Panc1 (cell line): ENCODE measurements around the gene COA8. TPM values are rescaled to one million over a fixed set of nuclear protein-coding genes. Genes with fewer than 3 reads are reported as not detected.

ENCODE experiments used
- ATAC-seq: fragments of 200-7000 bp; cut with Tn5 transposase; 2 replicates; pipeline ENCODE4 v1.9.1; 2020; ENCODE audit warnings: mild to moderate bottlenecking, moderate library complexity
- BruUV-seq: library from RNA; stranded (reverse); fragments of 400-500 nt; replicated peaks from 2 replicates; lab custom pipeline; 2021; lab: Mats Ljungman, UMichigan
- CTCF ChIA-PET: fragments of 300-600 bp; sonication (Branson Sonifier 250); formaldehyde crosslinking; loops from one replicate; lab custom pipeline; 2022; ENCODE audit warnings: antibody characterized with exemption; lab: Charles Lee
- POLR2A ChIA-PET: fragments of 300-600 bp; sonication (Branson Sonifier 250); formaldehyde crosslinking; loops from one replicate; lab custom pipeline; 2022; ENCODE audit warnings: antibody characterized with exemption; lab: Charles Lee
- DNase-seq: peaks from one replicate; pipeline ENCODE4 v3.0.0-alpha.2; 2010; ENCODE audit warnings: low read depth, low spot score
- H3K27ac ChIP-seq: 2 replicates; pipeline ENCODE4 v1.5.1; 2011; ENCODE audit warnings: mild to moderate bottlenecking, low read length, inconsistent platforms
- H3K27me3 ChIP-seq: fragments of 200-500 bp; sonication (Bioruptor generic); 2 replicates; pipeline ENCODE4 v1.6.0; 2014; ENCODE audit warnings: low read length, inconsistent platforms; ENCODE audit not compliant: control insufficient read depth, insufficient read depth
- H3K36me3 ChIP-seq: fragments of 200-500 bp; sonication (Bioruptor generic); 2 replicates; pipeline ENCODE4 v1.5.1; 2014; ENCODE audit warnings: inconsistent platforms, mild to moderate bottlenecking, low read length, moderate library complexity; ENCODE audit not compliant: control insufficient read depth, insufficient read depth
- H3K4me1 ChIP-seq: 2 replicates; pipeline ENCODE4 v1.5.1; 2011; ENCODE audit warnings: inconsistent platforms, mild to moderate bottlenecking, low read length, moderate library complexity; ENCODE audit not compliant: control insufficient read depth, insufficient read depth
- H3K4me3 ChIP-seq, 2 experiments: 2 replicates each; pipeline ENCODE4 v1.5.1; 2011 to 2012; ENCODE audit warnings: low read depth in 2 of 2, low read length in 2 of 2, mild to moderate bottlenecking in 2 of 2, inconsistent platforms in 1 of 2, moderate library complexity in 1 of 2
- H3K9me3 ChIP-seq: fragments of 200-500 bp; sonication (Bioruptor generic); 2 replicates; pipeline ENCODE4 v1.5.1; 2014; ENCODE audit warnings: low read depth, mild to moderate bottlenecking, inconsistent platforms, low read length, moderate library complexity; ENCODE audit not compliant: control insufficient read depth, insufficient read depth
- CTCF ChIP-seq: fragments of 450-650 bp; IDR thresholded peaks from 2 replicates; pipeline ENCODE4 v1.5.1; 2017; ENCODE audit warnings: mild to moderate bottlenecking
- POLR2AphosphoS5 ChIP-seq: IDR thresholded peaks from 2 replicates; pipeline ENCODE4 v1.6.1; 2012; ENCODE audit warnings: mild to moderate bottlenecking, low read depth, low read length, moderate library complexity
- REST ChIP-seq, 2 experiments: IDR thresholded peaks; 2 replicates each; pipeline ENCODE4 v1.6.1; 2011 to 2012; ENCODE audit warnings: low read depth in 2 of 2, control low read depth in 1 of 2, low read length in 1 of 2, mild to moderate bottlenecking in 1 of 2, moderate library complexity in 1 of 2; ENCODE audit not compliant: insufficient read depth in 1 of 2
- SIN3A ChIP-seq: IDR thresholded peaks from 2 replicates; pipeline ENCODE4 v1.6.1; 2012; ENCODE audit warnings: low read depth, mild to moderate bottlenecking, low read length, moderate library complexity, borderline replicate concordance; ENCODE audit not compliant: insufficient read depth
- TCF7L2 ChIP-seq: IDR thresholded peaks from 2 replicates; pipeline ENCODE4 v1.6.1; 2011; ENCODE audit warnings: mild to moderate bottlenecking, low read depth, low read length, inconsistent platforms
- in situ Hi-C: cut with HindIII; loops from 2 replicates; pipeline ENCODE4 v1.10.0; 2016; ENCODE audit warnings: low sequenced_read_pairs, low pct_unique_long_range_greater_than_20kb
- intact Hi-C: fragments of 100-400 bp; cut with micrococcal nuclease; formaldehyde crosslinking; loops from one replicate; pipeline ENCODE4 v1.10.0; 2022; ENCODE audit not compliant: unreplicated experiment
- total RNA-seq: library from RNA; stranded (reverse); gene quantifications from one replicate; pipeline ENCODE4 v1.2.1, GENCODE V29; 2021; ENCODE audit not compliant: unreplicated experiment

COA8 gene
- total RNA-seq, 1 experiment from 2014 or later = 42.2 TPM

GRCh38 chr14:103535891-103536565, 26.7 kb upstream of the COA8 start:
- DNase-seq (no peak), ATAC-seq (no peak)
- in situ Hi-C loops (no loop called here), intact Hi-C loops (no loop called here)
- CTCF ChIA-PET = interaction anchor here (0.8 kb wide), 1 partner anchor 18 kb away, joined by 3 read pairs; no protein-coding TSS in a partner anchor
- Histone ChIP-seq H3K36me3 (no peaks in the 10 kb centered on the region), H3K9me3 (no peaks in the 10 kb centered on the region), H3K4me3 (no peak overlapping the region), H3K4me1 (peaks cover 27% of the 10 kb centered on the region), H3K27ac (no peak overlapping the region; the same call in 1 of the 2 replicates), H3K27me3 (no peaks in the 10 kb centered on the region)
- BruUV-seq = no TSS peak
- POLR2A ChIA-PET = interaction anchor here (0.6 kb wide), 1 partner anchor 123 kb away, joined by 5 read pairs; no protein-coding TSS in a partner anchor
- TF ChIP-seq POLR2AphosphoS5 (0 out of 2 replicates have a peak, but pooled peaks have one; percentile 35), TCF7L2 (no peak)

GRCh38 chr14:103536693-103537092, 26.1 kb upstream of the COA8 start:
- intact Hi-C loops (no loop called here), in situ Hi-C loops (no loop called here)
- ChIA-PET POLR2A (interaction anchor here (0.6 kb wide), 1 partner anchor 124 kb away, joined by 5 read pairs; no protein-coding TSS in a partner anchor), CTCF (interaction anchor here (0.8 kb wide), 1 partner anchor 18 kb away, joined by 3 read pairs; no protein-coding TSS in a partner anchor)
- no peaks in the 10 kb centered on the region for H3K9me3 ChIP-seq
- no TSS peak for BruUV-seq
- TF ChIP-seq SIN3A (no peak), POLR2AphosphoS5 (0 out of 2 replicates have a peak, but pooled peaks have one; percentile 11), TCF7L2 (no peak)
- DNase-seq (no peak), ATAC-seq (no peak)
- no peaks in the 10 kb centered on the region for H3K36me3 ChIP-seq
- H3K4me3 ChIP-seq = no peak overlapping the region
- H3K4me1 ChIP-seq = peaks cover 33% of the 10 kb centered on the region
- H3K27me3 ChIP-seq = no peaks in the 10 kb centered on the region
- peak overlapping the region; percentile 63 for H3K27ac ChIP-seq

- H3K27me3 ChIP-seq = no peaks in the 10 kb centered on the region
- BruUV-seq = no TSS peak
- TF ChIP-seq TCF7L2 (no peak), POLR2AphosphoS5 (no peak), SIN3A (no peak), CTCF (no peak), REST (IDR thresholded peaks at IDR 0.05; ENCODE audit: insufficient read depth in 1 of 2, low read depth in 2 of 2, low read length in 1 of 2) (no peak)
- H3K9me3 ChIP-seq = no peaks in the 10 kb centered on the region
- ChIA-PET CTCF (no interaction called here), POLR2A (no interaction called here)
- no peaks in the 10 kb centered on the region for H3K36me3 ChIP-seq
- ATAC-seq = peak; percentile 20
- H3K4me3 ChIP-seq = no peak overlapping the region
- peaks cover 40% of the 10 kb centered on the region for H3K4me1 ChIP-seq
- in situ Hi-C loops = no loop called here
- DNase-seq = no peak
- peak overlapping the region; percentile 63 for H3K27ac ChIP-seq
- intact Hi-C loops = no loop called here
Measured at GRCh38 chr14:103537175-103537990, 25.4 kb upstream of the COA8 start.
